ENCODE results near the gene SLC8A1.

DNA sequence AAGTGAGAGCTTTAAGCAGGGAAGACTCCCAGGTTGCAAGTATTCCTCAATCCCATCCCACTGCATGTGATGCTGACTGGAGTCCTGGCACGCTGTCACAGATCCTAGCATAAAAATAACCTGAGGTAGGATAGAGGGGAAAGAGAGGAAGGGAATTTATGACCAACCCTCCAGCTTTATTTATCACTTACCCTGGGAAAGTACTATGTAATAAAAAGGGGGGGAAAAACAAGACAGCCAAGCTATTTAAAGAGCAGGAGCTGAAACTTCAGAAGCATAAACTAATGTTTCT, 122.2 kb downstream of the SLC8A1 start:
- TF ChIP-seq, protein P1, sequence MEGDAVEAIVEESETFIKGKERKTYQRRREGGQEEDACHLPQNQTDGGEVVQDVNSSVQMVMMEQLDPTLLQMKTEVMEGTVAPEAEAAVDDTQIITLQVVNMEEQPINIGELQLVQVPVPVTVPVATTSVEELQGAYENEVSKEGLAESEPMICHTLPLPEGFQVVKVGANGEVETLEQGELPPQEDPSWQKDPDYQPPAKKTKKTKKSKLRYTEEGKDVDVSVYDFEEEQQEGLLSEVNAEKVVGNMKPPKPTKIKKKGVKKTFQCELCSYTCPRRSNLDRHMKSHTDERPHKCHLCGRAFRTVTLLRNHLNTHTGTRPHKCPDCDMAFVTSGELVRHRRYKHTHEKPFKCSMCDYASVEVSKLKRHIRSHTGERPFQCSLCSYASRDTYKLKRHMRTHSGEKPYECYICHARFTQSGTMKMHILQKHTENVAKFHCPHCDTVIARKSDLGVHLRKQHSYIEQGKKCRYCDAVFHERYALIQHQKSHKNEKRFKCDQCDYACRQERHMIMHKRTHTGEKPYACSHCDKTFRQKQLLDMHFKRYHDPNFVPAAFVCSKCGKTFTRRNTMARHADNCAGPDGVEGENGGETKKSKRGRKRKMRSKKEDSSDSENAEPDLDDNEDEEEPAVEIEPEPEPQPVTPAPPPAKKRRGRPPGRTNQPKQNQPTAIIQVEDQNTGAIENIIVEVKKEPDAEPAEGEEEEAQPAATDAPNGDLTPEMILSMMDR (conservative IDR thresholded peaks at IDR 0.05; ENCODE audit: low read depth, low read length): no peak
- TF ChIP-seq EZH2 (IDR thresholded peaks at IDR 0.05; ENCODE audit: borderline replicate concordance, low read depth, low read length, poor library complexity, severe bottlenecking): no peak
